Lower leg skin (tissue), 4 donors: ENCODE data around the gene GPC6. TPM values are rescaled to one million over a fixed set of nuclear protein-coding genes. Genes with fewer than 3 reads are reported as not detected.

Experiments used
- DNase-seq, 2 donors: peaks; one replicate each; pipeline ENCODE4 v3.0.0-alpha.2; 2019; ENCODE audit warnings: low spot score in 2 of 2
- H3K4me3 ChIP-seq: fragments of 200-600 bp; sonication (generic); 2 replicates; pipeline ENCODE4 v1.5.1; 2017; ENCODE audit warnings: mild to moderate bottlenecking, low read depth; ENCODE audit not compliant: poor library complexity, severe bottlenecking
- CTCF ChIP-seq, 3 donors: fragments of 450-650 bp; IDR thresholded peaks; one replicate each; pipeline ENCODE4 v1.5.1; 2016; ENCODE audit warnings: antibody characterized with exemption in 3 of 3, mild to moderate bottlenecking in 3 of 3, moderate library complexity in 2 of 3
- POLR2A ChIP-seq, 2 donors: fragments of 450-650 bp; IDR thresholded peaks; one replicate each; pipeline ENCODE4 v1.6.1; 2016 to 2017; ENCODE audit warnings: antibody characterized with exemption in 2 of 2, mild to moderate bottlenecking in 1 of 2, moderate library complexity in 1 of 2
- WGBS, 2 donors: methylation state at CpG; one replicate each; pipeline ENCODE4 v1.1.5; 2018; 5-methylcytosine and 5-hydroxymethylcytosine counted together
- intact Hi-C: fragments of 100-400 bp; cut with DNase I; formaldehyde crosslinking; loops from one replicate; pipeline ENCODE4 v1.15.0; 2023; ENCODE audit warnings: low total_unique reads
- total RNA-seq, 4 donors: library from RNA; depleted of rRNA; stranded (reverse); fragments of >200 nt; gene quantifications; one replicate each; pipeline ENCODE4 v1.1.0, GENCODE V29; 2016

Gene GPC6
- total RNA-seq, 4 donors from 2014 or later, result 1.4 to 5.2 (median 2.5) TPM

GRCh38 chr13:93325303-93326233 is 99.0 kb downstream of the GPC6 start:
- 40 to 60% methylated on average over 1 of the region's 1 CpG for WGBS, 2 donors
- DNase-seq, result no peak
- intact Hi-C loops, result no loop called here
- TF ChIP-seq CTCF (IDR thresholded peaks at IDR 0.05), result no peak
- no peak for TF ChIP-seq POLR2A (IDR thresholded peaks at IDR 0.05)
- no peak overlapping the region for H3K4me3 ChIP-seq

DNA sequence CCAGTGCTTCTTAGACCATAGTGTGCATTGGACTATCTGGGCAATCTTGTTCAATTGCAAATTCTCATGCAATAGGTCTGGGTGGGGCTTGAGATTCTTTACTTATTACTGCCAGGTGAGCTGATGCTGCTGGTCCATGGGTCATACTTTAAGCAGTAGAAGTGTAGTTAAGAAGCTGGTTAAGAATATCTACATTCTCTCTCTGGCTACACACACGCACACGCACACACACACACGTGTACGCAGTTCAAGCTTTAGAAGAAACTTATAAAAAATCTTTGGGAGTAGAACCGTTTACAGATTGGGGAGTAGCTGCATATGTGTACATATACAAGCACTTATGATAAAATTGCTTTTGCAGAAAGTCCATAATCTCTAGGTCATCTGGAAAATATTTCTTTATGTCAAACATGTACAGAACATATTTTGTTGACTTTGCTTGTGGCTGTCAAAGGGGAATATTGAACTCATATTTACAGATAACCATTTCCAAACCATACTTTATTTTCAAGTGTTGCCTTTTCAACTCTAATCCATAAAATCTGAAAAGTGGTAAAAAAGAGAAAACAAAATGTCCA is 99.7 kb downstream of the GPC6 start:
- intact Hi-C loops, result no loop called here
- 72 to 79% methylated on average over 5 of the region's 5 CpGs for WGBS, 2 donors
- TF ChIP-seq CTCF (IDR thresholded peaks at IDR 0.05), result no peak
- TF ChIP-seq POLR2A (IDR thresholded peaks at IDR 0.05), result no peak
- no peak overlapping the region for H3K4me3 ChIP-seq
- DNase-seq, result no peak

- no peak for DNase-seq
- WGBS, 2 donors, result 30 to 32% methylated on average over 2 of the region's 2 CpGs
- intact Hi-C loops, result no loop called here
- H3K4me3 ChIP-seq, result no peak overlapping the region
- TF ChIP-seq POLR2A (IDR thresholded peaks at IDR 0.05) (no peak), CTCF (IDR thresholded peaks at IDR 0.05) (no peak)
Measured at GRCh38 chr13:93328943-93329342, 102.3 kb downstream of the GPC6 start.

DNA sequence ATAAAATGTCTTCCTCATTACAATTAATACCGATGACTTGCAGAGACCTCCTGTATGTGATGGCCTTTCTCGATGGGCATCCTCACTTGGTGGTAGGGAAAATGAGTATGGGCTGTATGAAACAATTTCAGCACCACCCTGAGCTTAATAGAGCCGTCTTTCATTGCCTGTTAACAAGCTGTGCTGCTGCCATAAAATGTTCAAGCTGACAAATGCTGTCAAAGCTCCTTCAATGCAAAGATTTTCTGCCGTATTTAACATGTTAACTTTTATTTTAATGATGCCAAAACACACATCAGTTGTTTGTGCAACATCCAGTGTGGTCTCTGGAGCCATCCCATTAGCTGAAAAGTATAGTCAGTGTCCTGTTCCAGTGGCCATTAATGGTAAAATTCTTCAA is 110.1 kb downstream of the GPC6 start:
- WGBS, 2 donors, result 40 to 48% methylated on average over 4 of the region's 4 CpGs
- no peak overlapping the region for H3K4me3 ChIP-seq
- no peak for DNase-seq
- TF ChIP-seq CTCF (IDR thresholded peaks at IDR 0.05), result no peak
- TF ChIP-seq POLR2A (IDR thresholded peaks at IDR 0.05), result no peak
- intact Hi-C loops, result no loop called here

GRCh38 chr13:93338030-93338429 is 111.4 kb downstream of the GPC6 start:
- no peak for DNase-seq
- TF ChIP-seq CTCF (IDR thresholded peaks at IDR 0.05), result no peak
- TF ChIP-seq POLR2A (IDR thresholded peaks at IDR 0.05), result no peak
- intact Hi-C loops, result no loop called here
- 52 to 58% methylated on average over 5 of the region's 5 CpGs for WGBS, 2 donors
- H3K4me3 ChIP-seq, result no peak overlapping the region
